H1 (cell line): ENCODE data around the gene SYNJ1.

Experiments
- NANOG ChIP-seq: IDR thresholded peaks from 2 replicates; pipeline ENCODE4 v1.6.1; 2011; ENCODE audit warnings: low read length, low read depth, mild to moderate bottlenecking, inconsistent platforms; ENCODE audit not compliant: insufficient read depth, poor library complexity, severe bottlenecking
- POLR2A ChIP-seq, 2 experiments: IDR thresholded peaks; 1 replicate in 1 of 2; 2 replicates in 1 of 2; pipeline ENCODE4 v1.6.1; 2011; ENCODE audit warnings: low read depth in 2 of 2, low read length in 2 of 2, mild to moderate bottlenecking in 2 of 2; ENCODE audit errors: control extremely low read depth in 1 of 2
- RXRA ChIP-seq: IDR thresholded peaks from 2 replicates; pipeline ENCODE4 v1.6.1; 2011; ENCODE audit warnings: low read depth, mild to moderate bottlenecking, low read length, moderate library complexity; ENCODE audit not compliant: insufficient read depth
- TF ChIP-seq, protein P1 (sequence below), 3 experiments: IDR thresholded peaks; 1 replicate in 2 of 3; 2 replicates in 1 of 3; pipeline versions ENCODE4 v1.5.1 to v1.6.1; 2011; ENCODE audit warnings: low read length in 3 of 3, mild to moderate bottlenecking in 3 of 3, inconsistent platforms in 2 of 3, low read depth in 1 of 3, moderate library complexity in 1 of 3; ENCODE audit not compliant: insufficient read depth in 1 of 3; ENCODE audit errors: control extremely low read depth in 1 of 3

DNA sequence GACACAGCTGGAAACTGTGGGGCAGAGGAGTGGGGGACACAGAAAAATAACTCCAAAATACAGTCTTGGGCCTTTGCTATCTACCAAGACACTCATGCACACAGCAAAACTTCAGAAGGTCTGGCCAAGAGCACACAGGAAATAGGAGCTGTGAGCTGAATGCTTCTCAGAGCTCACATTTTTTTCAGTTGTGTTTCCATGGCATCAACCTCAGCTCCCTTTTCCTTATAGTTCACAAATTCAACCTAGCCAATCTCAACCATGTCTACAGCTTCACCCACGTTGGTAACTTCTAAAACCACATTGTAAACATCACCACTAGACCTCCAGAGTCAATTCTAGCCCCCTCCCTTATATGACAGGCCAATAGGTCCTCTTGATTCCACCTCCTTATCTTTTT, 19.6 kb upstream of the SYNJ1 start:
- TF ChIP-seq POLR2A (IDR thresholded peaks at IDR 0.05; ENCODE audit: control extremely low read depth in 1 of 2, low read depth in 2 of 2, low read length in 2 of 2) (no peak), NANOG (no peak), RXRA (no peak)
- TF ChIP-seq, protein P1, sequence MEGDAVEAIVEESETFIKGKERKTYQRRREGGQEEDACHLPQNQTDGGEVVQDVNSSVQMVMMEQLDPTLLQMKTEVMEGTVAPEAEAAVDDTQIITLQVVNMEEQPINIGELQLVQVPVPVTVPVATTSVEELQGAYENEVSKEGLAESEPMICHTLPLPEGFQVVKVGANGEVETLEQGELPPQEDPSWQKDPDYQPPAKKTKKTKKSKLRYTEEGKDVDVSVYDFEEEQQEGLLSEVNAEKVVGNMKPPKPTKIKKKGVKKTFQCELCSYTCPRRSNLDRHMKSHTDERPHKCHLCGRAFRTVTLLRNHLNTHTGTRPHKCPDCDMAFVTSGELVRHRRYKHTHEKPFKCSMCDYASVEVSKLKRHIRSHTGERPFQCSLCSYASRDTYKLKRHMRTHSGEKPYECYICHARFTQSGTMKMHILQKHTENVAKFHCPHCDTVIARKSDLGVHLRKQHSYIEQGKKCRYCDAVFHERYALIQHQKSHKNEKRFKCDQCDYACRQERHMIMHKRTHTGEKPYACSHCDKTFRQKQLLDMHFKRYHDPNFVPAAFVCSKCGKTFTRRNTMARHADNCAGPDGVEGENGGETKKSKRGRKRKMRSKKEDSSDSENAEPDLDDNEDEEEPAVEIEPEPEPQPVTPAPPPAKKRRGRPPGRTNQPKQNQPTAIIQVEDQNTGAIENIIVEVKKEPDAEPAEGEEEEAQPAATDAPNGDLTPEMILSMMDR (IDR thresholded peaks at IDR 0.05; ENCODE audit: control extremely low read depth in 1 of 3, insufficient read depth in 1 of 3, low read depth in 1 of 3, low read length in 3 of 3), result no peak
